Dermis blood vessel endothelial cell (primary cell): Measurements from ENCODE around the gene KCNH3. TPM values are rescaled to one million over a fixed set of nuclear protein-coding genes. Genes with fewer than 3 reads are reported as not detected.

Experiments used
- DNase-seq: peaks from one replicate; pipeline ENCODE4 v3.0.0; 2010
- total RNA-seq: library from RNA; depleted of rRNA; stranded (reverse); fragments of >200 nt; gene quantifications from 2 replicates; pipeline ENCODE4 v1.2.3, GENCODE V29; 2014

The KCNH3 gene
- total RNA-seq, 1 donor from 2014 or later, result not detected

DNA sequence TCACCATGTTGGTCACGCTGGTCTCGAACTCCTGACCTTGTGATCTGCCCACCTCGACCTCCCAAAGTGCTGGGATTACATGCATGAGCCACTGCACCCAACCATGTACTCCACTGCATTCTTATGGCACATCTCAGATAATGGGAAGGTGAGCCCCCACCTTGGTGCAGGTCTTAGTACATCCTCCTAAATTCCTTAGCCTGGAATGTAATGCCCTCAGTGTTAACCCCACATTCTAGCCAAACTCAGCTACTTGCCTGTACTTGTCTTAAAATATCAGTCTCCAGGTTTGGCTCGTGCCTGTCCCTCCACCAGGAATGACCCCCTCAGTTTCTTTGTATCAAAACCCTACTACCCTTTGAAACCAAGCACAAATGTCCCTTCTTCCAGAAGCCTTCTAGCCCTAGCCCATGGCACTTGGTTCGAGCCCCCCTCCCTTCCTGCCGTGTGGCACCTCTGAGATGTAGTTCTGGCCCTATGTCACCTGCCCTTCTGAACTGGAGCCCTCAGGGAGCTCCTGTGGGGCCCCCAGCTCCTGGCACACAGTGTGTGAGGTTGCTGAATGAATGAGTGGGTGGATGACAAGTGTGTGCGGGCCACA is 8.4 kb downstream of the KCNH3 start:
- DNase-seq, result no peak

DNA sequence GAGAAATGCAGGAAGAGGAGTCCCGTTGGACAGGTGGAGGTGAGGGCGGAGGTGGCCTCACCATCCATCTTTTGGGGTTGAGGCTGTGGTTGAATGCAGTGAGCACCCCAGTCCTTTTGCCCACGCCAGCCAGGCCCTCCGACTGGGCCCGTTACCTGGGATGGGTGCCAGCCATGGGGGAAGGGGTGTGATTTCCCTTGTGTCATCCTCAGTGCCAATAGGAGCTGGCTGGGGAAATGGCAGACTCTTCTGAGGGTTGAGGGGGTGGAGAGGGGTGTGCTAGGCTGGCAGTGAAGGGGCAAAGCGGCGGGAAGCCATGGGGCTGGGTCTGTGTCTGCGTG is 9.6 kb downstream of the KCNH3 start:
- DNase-seq, result no peak

DNA sequence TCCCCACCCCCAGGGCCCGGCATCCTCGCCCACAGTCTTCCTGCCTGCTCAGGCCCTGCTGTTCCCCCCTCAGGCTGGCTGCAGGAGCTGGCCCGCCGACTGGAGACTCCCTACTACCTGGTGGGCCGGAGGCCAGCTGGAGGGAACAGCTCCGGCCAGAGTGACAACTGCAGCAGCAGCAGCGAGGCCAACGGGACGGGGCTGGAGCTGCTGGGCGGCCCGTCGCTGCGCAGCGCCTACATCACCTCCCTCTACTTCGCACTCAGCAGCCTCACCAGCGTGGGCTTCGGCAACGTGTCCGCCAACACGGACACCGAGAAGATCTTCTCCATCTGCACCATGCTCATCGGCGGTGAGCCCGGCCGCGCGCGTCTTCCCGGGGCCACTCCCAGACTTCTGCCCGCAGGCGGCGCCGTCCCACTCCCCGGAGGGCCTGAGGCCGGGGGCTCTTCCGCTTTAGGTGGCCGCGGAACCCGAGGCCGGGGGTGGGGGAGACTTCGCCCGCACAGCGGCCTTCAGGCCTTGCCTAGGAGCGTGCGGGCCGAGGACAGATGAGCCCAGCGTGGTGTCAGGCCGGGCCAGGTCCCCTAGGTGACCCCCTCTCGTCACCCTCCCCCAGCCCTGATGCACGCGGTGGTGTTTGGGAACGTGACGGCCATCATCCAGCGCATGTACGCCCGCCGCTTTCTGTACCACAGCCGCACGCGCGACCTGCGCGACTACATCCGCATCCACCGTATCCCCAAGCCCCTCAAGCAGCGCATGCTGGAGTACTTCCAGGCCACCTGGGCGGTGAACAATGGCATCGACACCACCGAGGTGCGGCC is 10.2 kb downstream of the KCNH3 start:
- DNase-seq, result peak; percentile 31

DNA sequence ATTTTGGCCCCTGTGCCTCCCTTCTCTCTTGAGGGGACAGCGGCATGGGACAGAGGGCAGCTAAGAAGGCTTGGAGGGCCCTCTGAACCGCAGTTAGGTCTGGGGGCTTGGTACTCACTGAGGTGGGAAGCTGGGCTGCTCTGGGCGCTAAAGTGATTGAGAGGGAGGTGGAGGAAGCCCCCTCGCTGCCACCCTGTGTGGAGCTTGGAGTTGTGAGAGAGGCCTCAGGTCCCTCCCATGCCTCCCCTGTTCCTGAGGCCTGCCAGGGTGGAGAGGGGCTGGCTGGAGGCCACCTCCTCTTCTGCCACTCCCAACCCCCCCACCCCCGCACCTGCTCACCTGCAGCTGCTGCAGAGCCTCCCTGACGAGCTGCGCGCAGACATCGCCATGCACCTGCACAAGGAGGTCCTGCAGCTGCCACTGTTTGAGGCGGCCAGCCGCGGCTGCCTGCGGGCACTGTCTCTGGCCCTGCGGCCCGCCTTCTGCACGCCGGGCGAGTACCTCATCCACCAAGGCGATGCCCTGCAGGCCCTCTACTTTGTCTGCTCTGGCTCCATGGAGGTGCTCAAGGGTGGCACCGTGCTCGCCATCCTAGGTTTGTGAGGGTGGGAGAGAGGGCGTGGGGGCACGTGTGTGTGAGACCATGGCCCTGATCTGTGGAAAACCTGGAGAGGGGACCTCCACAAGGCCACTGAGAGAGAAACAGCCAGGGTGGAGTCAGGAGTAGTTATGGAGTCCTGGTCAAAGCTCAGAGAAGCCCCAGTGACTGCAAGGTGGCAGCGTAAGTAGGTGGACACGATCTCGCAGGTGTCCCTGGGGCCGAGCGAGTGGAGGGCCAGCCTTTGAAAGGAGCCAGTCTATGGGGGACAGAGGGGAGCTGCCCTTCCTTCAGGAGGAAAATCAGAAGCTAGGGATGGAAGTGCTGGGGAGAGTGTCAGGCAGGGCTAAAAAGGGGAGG is 11.2 kb downstream of the KCNH3 start:
- no peak for DNase-seq

DNA sequence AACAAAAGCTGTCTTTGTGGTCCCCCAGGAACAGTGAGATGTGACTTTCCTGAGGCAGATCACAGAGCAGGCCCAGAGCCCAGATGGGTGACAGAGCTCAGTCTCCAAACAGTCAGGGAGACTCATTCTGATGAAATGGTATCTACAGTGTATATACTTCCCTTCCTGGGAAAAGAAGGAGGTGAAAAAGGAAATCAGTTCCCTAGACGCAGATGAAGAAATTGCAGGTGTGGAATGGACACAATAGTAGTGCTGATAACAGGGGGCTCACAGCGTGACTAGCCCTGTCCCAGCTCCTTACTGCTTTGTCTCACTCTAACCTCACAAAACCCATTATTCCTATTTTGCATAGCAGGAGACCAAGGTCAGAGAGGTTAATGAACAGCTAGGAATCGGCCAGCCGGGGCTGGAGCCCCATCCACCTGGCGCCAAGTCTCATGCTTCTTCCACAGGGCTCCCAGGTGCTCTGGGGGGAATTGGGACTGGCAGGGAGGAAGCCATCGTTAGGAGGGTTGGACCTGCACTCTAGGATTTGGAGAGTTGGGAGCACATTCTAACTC is 11.9 kb downstream of the KCNH3 start:
- DNase-seq, result no peak

DNA sequence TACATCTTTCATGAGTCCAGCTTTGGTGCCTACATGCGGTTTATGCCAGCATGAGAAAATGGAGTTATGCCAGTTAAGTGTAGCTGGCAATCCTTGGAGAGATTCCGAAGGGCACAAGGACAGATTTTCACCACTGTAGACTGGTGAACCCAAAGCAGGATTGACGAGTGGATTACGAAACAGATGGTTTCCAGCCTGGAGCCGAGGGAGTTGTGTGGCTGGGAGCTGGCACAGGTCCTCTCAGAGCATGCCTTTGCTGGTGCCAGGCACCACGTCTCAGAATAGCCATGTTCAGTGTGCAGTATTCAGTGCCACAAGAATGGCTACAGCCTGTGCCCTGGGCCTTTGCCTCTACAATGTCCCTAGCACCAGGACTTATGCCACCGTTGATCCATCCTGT is 13.2 kb downstream of the KCNH3 start:
- no peak for DNase-seq

DNA sequence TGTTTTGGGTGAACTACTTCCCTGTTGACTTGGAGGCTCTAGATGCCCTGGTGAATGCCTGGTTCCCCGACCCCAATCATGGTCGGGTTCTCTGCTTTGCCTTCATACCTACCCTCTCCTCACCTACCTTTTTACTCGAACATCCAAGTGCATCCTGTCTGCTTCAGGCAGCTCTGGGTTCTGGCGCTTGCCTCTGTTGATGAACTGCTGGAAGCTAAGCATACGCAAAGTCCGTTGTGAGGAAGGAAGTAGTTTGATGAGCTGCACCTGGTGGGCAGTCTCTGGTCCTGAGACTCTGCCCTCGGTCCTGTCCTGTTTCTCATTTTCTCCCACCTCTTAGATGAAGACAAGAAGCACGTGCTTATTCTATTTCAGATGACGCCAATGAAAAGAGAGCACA is 13.6 kb downstream of the KCNH3 start:
- peak; percentile 12 for DNase-seq

DNA sequence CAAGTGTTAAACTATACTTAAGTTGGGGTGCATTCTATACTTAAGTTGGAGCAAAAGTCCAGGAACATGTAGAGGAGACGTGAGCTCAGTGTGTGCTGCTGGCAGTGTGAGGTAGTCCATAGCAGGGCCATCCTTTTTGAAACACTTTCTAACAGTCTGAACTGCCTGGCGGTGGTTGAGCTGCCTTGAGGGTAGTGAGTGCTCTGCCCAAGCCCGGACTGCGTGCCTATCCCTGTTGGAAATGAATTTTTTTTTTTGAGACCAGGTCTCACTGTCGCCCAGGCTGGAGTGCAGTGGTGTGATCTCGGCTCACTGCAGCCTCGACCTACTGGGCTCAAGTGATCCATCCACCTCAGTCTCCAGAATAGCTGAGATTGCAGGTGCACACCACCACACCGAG is 14.1 kb downstream of the KCNH3 start:
- no peak for DNase-seq

DNA sequence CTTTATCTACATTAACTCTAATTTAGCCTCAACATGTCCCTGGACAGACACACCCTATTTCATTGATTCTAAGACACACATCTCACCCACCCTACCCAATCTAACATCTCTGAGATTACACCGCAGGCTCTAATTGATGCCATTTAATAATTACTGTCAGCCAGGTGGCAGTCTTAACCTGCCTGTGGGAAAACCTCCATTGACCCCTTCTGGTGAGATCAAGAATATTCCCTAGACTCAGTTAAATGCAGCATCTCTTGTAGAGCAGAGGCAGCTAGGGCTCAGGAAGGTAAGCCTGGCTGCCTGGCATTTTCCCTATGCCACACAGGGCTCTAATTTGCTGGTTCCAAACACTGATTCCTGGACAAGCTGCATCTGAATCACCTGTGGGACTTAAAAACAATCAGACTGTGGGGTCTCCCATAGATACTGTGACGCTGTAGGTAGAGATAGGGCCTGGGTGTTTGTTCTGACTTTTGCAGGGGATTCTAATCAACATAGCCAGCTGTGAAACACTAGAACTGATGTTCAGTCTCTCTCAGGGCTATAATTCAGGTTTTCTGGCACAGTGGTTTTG is 14.8 kb downstream of the KCNH3 start:
- DNase-seq, result peak; percentile 68

DNA sequence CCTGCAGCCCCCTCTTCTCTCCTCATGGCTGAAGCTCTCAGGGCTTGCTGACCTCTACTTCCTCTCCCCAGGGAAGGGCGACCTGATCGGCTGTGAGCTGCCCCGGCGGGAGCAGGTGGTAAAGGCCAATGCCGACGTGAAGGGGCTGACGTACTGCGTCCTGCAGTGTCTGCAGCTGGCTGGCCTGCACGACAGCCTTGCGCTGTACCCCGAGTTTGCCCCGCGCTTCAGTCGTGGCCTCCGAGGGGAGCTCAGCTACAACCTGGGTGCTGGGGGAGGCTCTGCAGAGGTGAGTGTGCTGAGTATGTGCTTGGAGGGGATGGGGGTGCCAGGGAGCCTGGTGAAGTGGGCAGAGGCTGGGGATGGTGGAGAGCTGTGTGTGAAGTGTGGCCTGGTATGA is 15.4 kb downstream of the KCNH3 start:
- DNase-seq, result no peak

DNA sequence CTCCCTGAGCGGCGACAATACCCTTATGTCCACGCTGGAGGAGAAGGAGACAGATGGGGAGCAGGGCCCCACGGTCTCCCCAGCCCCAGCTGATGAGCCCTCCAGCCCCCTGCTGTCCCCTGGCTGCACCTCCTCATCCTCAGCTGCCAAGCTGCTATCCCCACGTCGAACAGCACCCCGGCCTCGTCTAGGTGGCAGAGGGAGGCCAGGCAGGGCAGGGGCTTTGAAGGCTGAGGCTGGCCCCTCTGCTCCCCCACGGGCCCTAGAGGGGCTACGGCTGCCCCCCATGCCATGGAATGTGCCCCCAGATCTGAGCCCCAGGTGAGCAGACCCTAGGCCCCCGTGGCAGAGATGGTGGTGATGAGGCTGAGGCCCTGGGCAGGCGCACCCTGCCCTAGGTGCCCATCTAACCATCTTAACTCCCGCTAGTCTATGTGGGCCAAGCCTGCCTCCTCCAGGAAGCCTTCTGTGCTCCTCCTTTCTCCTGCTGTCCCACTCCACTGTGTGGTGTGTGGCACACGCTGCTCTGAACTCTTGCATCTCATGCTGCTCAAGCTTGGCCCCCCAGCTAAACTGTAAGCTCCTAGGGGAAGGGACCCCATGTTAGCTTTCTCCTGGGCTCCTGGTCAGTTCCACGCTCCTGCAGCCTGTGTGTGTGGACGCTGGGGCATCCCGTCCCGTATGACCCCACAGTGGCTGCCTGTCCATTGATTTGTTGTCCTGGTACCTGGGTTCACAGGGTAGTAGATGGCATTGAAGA is 17.0 kb downstream of the KCNH3 start:
- DNase-seq, result no peak

DNA sequence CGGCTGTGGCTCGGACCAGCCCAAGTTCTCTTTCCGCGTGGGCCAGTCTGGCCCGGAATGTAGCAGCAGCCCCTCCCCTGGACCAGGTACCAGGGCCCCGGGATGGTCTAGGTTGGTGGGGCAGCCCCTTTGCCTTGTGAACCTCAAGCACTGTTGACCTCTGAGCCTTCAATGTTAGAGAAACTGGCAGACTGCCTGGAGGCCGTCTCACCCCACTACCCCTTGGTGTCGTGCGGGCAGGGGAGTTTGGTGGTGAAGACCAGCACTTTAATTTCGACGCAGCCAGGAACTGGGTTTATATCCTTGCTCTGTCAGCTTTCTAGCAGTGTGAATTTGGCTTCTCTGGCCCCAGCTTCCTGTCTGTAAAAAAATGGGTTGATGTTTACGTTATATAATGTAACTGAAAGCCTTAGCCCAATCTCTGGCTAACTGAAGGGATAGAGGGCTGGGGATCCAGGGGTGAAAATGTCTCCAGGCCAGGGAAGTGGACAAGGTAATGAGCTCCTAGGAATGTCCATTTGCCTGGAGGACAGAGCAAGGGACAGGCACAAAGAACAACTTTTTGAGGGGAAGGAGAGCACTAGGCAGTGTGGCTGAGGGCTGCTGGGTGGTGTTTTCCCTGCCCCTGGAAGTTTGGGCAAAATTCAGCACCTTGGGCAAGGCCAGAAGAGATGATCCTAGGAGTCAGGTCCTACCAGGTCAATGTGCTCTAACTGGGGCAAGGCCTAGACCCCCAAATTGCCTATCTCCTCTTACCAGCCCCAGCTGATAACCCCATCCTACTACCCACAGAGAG is 17.8 kb downstream of the KCNH3 start:
- no peak for DNase-seq

DNA sequence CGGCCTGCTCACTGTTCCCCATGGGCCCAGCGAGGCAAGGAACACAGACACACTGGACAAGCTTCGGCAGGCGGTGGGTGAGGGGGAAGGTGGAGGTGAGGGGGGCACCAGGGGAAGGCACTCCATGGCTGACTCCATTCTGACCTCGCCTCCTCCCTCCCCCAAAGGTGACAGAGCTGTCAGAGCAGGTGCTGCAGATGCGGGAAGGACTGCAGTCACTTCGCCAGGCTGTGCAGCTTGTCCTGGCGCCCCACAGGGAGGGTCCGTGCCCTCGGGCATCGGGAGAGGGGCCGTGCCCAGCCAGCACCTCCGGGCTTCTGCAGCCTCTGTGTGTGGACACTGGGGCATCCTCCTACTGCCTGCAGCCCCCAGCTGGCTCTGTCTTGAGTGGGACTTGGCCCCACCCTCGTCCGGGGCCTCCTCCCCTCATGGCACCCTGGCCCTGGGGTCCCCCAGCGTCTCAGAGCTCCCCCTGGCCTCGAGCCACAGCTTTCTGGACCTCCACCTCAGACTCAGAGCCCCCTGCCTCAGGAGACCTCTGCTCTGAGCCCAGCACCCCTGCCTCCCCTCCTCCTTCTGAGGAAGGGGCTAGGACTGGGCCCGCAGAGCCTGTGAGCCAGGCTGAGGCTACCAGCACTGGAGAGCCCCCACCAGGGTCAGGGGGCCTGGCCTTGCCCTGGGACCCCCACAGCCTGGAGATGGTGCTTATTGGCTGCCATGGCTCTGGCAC is 18.5 kb downstream of the KCNH3 start:
- DNase-seq, result no peak

DNA sequence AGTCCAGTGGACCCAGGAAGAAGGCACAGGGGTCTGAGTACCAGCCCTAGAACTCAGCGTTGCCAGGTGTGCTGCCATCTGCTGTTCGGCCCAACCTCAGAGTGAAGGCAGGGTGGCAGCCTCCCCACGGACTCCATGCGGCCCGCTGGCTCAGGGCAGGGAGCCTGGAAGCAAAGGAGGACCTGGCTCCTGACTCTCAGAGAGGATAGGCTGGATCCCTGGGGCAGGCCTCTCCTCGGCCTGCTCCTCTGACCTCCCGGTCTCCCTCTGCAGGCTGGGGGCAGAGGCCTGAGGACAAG is 19.0 kb downstream of the KCNH3 start:
- peak; percentile 13 for DNase-seq

DNA sequence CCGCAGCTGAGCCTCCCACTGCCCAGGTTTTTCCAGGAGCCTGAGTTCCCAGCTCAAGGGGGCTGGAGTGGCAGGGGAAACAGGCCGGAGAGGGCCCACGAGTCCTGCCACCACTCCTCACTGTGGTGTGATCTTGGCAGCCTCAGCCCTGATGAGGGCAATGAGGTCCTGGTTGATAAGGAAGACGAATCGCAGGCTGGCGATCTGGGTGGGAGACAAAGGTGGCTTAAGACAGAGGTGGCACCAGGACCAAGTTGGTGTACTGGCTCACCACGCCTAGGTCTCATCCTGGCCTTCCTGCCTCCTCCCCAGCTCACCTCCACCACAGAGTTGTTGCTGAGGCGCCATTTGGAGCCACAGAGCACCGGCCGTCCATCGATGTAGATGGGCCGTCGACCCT is 19.7 kb downstream of the KCNH3 start:
- DNase-seq, result no peak

DNA sequence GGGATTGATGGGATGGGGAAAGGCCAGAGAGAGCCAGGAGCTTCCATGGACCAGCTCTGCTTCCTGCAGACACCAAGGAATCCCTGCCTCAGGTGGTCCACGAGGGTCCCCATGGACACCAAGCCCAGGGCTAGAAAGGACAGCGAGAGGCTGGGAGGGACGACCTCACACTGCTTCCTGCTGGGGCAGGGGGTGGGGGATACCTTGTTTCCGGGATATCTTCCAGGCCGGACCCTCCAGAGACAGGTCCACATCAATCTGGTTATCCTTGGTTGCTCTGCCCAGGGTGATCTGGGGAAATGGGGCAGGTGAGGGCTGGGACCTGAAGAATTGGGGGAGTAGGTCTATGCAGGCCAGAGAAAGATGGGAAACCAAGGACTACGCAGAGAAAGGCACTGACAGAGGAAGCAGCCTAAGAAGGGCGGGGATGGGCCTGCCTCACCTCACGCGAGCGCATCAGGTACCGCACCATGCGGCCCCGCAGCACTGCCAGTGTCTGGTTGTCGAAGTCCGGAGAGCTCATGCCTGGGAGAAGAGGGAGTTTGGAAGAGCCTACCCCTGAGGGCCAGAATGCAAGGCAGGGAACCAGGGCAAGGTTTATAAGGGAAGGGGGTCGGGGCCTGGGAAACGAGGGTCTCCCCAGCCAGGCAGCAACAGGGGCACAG is 20.3 kb downstream of the KCNH3 start:
- DNase-seq, result no peak

DNA sequence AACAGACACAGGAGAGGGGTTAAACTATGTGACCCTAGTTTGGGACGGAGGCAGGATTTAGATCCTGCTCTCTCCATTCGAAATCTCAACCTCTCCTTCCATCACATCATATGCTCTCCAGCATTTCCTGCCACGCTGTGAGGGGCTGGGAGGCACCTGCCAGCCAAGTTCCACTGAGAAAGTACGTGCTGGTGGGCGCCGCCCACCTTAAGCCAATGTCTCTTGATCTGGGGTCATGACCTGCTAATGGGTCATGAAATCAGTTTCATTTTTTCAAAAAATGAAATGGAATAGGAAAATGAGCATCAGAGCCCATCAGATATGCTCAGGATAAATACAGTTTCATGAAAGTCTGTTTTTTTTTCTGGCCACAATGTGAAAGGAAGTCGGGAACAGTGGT is 21.9 kb downstream of the KCNH3 start:
- no peak for DNase-seq

DNA sequence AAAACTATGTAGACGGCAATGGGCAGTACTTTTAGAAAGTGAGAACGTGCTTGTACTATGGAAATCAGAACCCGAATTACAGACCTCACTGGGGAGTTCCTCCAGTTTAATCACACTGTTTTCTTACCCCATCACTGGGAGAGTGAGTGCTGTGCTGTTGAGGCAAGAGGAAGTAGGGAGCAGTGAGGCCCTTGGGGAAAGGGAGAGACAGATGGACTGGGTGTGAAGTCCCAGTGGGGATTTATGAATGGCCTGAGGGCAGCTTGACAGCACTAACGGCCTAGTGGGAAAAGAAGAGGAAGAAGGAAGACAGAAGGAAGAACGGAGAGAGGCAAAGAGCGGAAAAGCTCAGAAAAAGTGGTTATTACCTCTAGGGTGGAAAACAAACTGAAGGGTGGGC is 23.4 kb downstream of the KCNH3 start:
- no peak for DNase-seq

DNA sequence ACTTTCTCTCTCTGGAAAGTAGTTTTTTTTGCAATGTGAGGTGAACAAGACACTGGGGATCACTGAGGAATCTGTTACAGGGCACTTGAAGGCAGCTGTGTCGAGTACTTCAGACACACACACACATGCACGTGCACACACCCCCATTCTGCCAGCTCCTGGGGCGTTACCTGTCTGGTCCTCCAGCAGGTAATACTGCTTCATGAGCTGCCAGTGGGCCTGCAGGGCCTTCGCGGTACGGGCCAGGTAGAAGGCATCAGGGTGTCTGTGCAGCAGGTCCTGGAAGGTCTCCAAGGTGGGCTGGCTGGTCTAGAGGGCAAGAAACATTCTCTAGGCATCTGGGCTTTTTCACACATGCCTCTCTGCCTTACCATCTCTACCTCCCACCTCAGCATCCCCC is 24.0 kb downstream of the KCNH3 start:
- DNase-seq, result no peak
